SHP77 (cell line): ENCODE results near the gene CD38.
"Not testable (repeated sequence)": the region's sequence is repeated elsewhere in the genome, so short reads cannot be mapped to it uniquely, and the experiment has no call there.

Experiments
- DNase-seq, 2 experiments: peaks; one replicate each; lab custom pipeline; 2025; lab: John Stamatoyannopoulos, UW

Gene CD38

GRCh38 chr4:15778289-15779241 is at the start of gene CD38:
Gene CD38 (plus strand): TSS chr4:15778328. CDS start chr4:15778415, 87 bp downstream.
- no peak for DNase-seq

- DNase-seq, result no peak
Measured at GRCh38 chr4:15729910-15730533, 48.1 kb upstream of the CD38 start.

- not testable (repeated sequence) for DNase-seq
Measured at GRCh38 chr4:15733061-15733460, 45.1 kb upstream of the CD38 start.

- DNase-seq, result no peak
Measured at GRCh38 chr4:15735536-15735935, 42.6 kb upstream of the CD38 start.

DNA sequence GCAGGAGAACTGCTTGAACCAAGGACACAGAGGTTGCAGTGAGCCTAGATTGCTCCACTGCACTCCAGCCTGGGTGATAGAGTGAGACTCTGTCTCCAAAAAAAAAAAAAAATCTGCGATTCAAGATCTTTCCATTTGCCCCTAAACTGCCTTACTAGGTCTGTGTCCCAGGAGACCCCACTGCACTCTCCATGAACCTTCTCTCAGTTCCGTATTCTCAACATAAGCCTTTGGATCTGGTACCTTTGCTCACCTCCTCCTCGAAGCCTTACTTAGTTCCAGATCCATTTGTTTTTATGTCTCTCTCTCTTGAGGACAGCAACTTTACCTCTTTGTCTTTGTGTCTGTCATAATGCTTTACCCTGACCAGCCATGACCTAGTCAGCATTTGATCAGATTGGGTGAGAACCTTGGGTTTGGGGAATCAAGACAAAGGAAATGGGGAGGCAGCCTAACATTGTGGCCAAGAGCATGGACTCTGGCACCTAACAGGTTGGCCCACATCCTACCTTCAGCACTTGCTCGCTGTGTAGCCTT is 41.5 kb upstream of the CD38 start:
- DNase-seq, result no peak

- DNase-seq, result no peak
Measured at GRCh38 chr4:15737255-15737654, 40.9 kb upstream of the CD38 start.

- DNase-seq, result no peak
Measured at GRCh38 chr4:15738877-15739276, 39.3 kb upstream of the CD38 start.

- no peak for DNase-seq
Measured at GRCh38 chr4:15740764-15741404, 37.2 kb upstream of the CD38 start.

DNA sequence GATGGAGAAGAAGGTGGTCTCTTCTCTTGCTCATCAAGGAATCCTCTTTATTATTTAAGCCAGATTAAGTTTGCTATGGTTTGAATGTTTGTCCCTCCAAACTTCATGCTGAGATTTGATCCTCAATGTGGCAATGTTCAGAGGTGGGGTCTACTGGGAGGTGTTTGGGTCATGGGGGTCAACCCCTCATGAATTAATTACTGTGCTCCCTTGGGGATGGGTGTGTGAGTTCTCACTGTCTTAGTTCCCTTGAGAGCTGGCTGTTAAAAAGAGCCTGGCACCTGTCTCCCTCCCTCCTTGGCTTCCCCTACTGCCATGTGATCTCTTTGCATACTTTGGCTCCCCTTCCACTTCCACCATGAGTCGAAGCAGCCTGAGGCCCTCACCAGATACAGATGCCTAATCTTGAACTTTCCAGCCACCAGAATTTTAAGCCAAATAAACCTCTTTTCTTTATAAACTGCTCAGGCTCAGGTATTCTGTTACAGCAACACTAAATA is 36.0 kb upstream of the CD38 start:
- DNase-seq, result no peak

GRCh38 chr4:15742637-15743036 is 35.5 kb upstream of the CD38 start:
- no peak for DNase-seq

- DNase-seq, result no peak
Measured at GRCh38 chr4:15744016-15744545, 34.0 kb upstream of the CD38 start.

DNA sequence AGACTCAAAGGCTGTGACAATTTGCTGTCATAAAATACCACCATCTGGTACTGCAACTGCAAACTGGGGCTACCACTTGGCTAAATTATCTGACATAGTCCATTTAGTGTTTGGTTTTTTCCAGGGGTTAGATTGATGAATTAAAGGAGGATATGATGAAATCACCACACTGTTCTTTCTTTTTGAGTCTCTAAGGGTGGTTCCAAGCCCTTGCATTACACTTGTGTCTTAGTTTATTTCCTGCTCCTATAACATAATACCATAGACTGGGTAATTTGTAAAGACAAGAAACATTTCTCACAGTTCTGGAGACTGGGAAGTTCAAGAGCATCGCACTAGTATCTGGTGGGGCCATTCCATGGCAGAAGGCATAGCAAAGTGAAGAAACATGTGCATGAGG is 32.0 kb upstream of the CD38 start:
- DNase-seq, result no peak

DNA sequence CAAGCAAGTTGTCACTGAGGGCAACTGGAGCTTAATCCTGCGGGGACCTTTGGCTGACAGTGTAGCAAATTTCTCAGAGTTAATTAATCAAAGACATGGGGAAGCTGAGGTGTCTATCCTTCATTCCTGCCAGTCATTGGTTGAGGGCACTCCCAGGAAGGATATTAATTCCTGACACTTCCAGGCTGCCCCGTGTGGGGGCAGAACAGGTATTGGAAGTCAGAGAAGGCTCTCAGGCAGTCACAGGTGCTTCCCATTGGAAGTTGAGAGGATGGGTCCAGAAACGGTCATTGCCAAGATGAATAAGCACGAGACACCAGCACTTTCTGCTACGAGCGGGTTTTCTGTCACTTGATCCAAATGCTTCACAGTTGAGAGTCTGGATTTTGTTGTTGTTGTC is 29.1 kb upstream of the CD38 start:
- no peak for DNase-seq

DNA sequence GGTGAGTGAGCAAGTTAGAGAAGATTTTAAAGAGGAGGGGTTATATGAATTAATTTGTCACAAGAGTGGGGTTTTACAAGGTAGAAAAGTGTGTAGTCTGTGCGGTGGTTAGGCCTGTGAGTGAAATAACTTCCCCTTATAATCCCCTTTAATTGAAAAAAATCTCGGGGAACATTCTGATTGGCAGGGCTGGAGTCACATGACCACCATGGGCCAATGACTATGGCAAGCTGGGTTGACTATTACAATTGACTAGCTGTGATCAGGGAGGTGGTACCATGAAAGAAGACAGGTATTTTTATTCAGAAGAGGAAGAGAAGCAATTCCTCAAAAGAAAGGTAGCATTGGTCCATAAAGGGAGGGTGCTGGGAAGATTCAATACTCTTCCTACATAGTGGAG is 27.0 kb upstream of the CD38 start:
- DNase-seq, result no peak

GRCh38 chr4:15753081-15753480 is 25.0 kb upstream of the CD38 start:
- DNase-seq, result no peak

- DNase-seq, result no peak
Measured at GRCh38 chr4:15753786-15754185, 24.3 kb upstream of the CD38 start.

GRCh38 chr4:15754323-15754722 is 23.8 kb upstream of the CD38 start:
- DNase-seq, result no peak

- no peak for DNase-seq
Measured at GRCh38 chr4:15755321-15756155, 22.6 kb upstream of the CD38 start.

DNA sequence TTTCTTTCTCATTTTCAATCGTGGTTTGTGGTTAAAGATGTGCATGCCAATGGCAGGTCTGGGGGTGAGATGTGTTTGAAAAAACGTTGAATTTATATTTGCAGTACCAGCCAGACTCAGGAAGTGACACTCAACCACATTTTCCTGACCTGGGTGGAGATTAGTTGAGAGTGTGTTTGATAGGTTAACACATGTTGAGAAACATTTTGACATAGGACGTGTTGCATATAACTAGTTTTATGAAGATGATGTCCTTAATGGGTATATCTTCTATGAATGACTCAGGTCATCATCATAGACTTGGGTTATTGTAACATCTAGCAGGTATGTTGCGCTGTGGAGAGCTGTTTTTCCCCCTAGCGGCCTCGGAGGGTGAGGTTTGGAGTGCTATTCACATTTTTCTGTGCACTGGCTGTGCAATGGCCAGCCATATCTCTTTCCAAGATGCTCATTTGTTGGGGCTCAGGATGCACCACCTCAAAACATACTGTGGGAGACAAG is 21.7 kb upstream of the CD38 start:
- DNase-seq, result no peak

GRCh38 chr4:15757054-15757453 is 21.1 kb upstream of the CD38 start:
- DNase-seq, result no peak

DNA sequence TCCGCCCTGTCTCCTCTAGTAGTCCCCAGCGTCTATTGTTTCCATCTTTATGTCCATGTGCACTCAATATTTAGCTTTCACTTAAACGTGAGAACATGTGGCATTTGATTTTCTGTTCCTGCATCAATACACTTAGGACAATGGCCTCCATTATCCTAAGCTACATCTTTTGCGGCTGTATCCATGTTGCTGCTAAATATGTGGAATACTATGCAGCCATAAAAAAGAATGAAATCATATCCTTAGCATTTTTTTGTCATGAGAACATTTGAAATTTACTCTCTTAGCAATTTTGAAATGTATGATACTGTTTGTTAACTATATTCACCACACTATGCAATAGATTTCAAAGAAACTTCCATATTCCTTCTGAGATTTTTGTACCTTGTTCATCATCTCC is 19.8 kb upstream of the CD38 start:
- no peak for DNase-seq
